Endodermal cell (in vitro differentiated cells): ENCODE data around the gene RAB15. TPM values are rescaled to one million over a fixed set of nuclear protein-coding genes. Genes with fewer than 3 reads are reported as not detected.

Experiments used
- DNase-seq: peaks from one replicate; pipeline ENCODE4 v3.0.0-alpha.2; 2017
- H3K27ac ChIP-seq: 2 replicates; pipeline ENCODE4 v1.5.1; 2013; ENCODE audit warnings: mild to moderate bottlenecking, low read depth, low read length, moderate library complexity
- H3K27me3 ChIP-seq: 2 replicates; pipeline ENCODE4 v1.6.1; 2013; ENCODE audit warnings: mild to moderate bottlenecking, low read length, moderate library complexity; ENCODE audit not compliant: insufficient read depth, control insufficient read depth, poor library complexity, severe bottlenecking
- H3K36me3 ChIP-seq: 2 replicates; pipeline ENCODE4 v1.7.0; 2013; ENCODE audit warnings: mild to moderate bottlenecking, low read length, moderate library complexity; ENCODE audit not compliant: control insufficient read depth, insufficient read depth
- H3K4me1 ChIP-seq: one replicate; pipeline ENCODE4 v1.7.0; 2013; ENCODE audit warnings: low read length; ENCODE audit not compliant: control insufficient read depth, insufficient read depth
- H3K4me3 ChIP-seq: 2 replicates; pipeline ENCODE4 v1.5.1; 2013; ENCODE audit warnings: mild to moderate bottlenecking, low read length, moderate library complexity
- H3K9ac ChIP-seq: 2 replicates; pipeline ENCODE4 v1.6.1; 2013; ENCODE audit warnings: mild to moderate bottlenecking, low read length, moderate library complexity; ENCODE audit not compliant: poor library complexity, severe bottlenecking; ENCODE audit errors: extremely low read depth
- H3K9me3 ChIP-seq: 2 replicates; pipeline ENCODE4 v1.6.1; 2013; ENCODE audit warnings: mild to moderate bottlenecking, low read length, moderate library complexity; ENCODE audit not compliant: control insufficient read depth
- H3K27ac Mint-ChIP-seq: 2 replicates; pipeline ENCODE4 v1.8.0; 2020; ENCODE audit warnings: mixed read lengths
- H3K27me3 Mint-ChIP-seq: 2 replicates; pipeline ENCODE4 v1.8.0; 2021; ENCODE audit warnings: mild to moderate bottlenecking, mixed read lengths; ENCODE audit not compliant: insufficient read depth
- H3K36me3 Mint-ChIP-seq: 2 replicates; pipeline ENCODE4 v1.8.0; 2020; ENCODE audit warnings: low read depth, mixed read lengths
- H3K4me1 Mint-ChIP-seq: 2 replicates; pipeline ENCODE4 v1.8.0; 2020; ENCODE audit warnings: mixed read lengths
- H3K4me3 Mint-ChIP-seq: 2 replicates; pipeline ENCODE4 v1.8.0; 2020; ENCODE audit warnings: mild to moderate bottlenecking, moderate library complexity, mixed read lengths
- H3K9me3 Mint-ChIP-seq: 2 replicates; pipeline ENCODE4 v1.8.0; 2020; ENCODE audit warnings: mild to moderate bottlenecking, mixed read lengths
- WGBS, 2 experiments: methylation state at CpG; one replicate each; pipeline versions ENCODE4 v1.1.5 to v1.1.7; 2013; ENCODE audit warnings: missing lambda C conversion rate in 2 of 2, mixed read lengths in 1 of 2; ENCODE audit not compliant: insufficient coverage in 1 of 2, insufficient read length in 1 of 2; 5-methylcytosine and 5-hydroxymethylcytosine counted together
- total RNA-seq, 2 donors: library from RNA; stranded (reverse); fragmentation: NEBNext Ultra II Directional in 1 of 2; extraction: Animal tissue kit (Norgen Biotek cat#: 25700) in 1 of 2; gene quantifications; 2 replicates in 1 of 2; 3 replicates in 1 of 2; pipeline ENCODE4 v1.2.1, GENCODE V29; 2021
- TF ChIP-seq, protein P1 (sequence below): fragments of 200-600 bp; sonication (generic); conservative IDR thresholded peaks from 2 replicates; pipeline ENCODE4 v1.5.0; 2021; ENCODE audit warnings: antibody characterized with exemption, mild to moderate bottlenecking

RAB15 gene
- total RNA-seq, 2 donors from 2014 or later: 48.7 to 77.2 TPM

DNA sequence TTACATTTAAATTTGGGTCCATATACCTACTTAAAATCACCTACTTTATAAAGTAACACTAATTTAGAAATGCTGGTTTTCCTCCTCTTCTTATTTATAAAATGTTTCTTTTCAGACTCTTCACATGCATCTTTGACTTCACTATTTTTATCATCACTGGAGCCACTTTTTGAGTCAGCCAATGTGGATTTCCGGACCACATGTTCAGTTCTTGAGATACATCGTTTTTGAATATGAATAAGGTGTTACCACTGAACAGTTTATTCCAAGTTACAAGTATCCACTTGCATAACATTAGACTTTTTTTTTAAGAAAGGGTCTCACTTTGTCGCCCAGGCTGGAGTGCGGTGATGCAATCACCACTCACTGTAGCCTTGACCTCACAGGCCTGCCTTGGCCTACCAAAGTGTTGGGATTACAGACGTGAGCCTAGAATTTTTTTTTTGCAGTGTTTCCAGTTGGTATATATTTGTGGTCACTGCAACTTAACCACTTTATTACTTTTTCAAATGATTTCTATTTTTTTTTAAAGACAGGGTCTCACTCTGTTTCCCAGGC is 20.3 kb upstream of the RAB15 start:
- Histone ChIP-seq H3K36me3 (no peaks in the 10 kb centered on the region), H3K4me3 (no peak overlapping the region), H3K4me1 (no peaks in the 10 kb centered on the region), H3K9ac (no peak overlapping the region), H3K27ac (no peak overlapping the region), H3K9me3 (no peaks in the 10 kb centered on the region), H3K27me3 (no peaks in the 10 kb centered on the region)
- TF ChIP-seq, protein P1, sequence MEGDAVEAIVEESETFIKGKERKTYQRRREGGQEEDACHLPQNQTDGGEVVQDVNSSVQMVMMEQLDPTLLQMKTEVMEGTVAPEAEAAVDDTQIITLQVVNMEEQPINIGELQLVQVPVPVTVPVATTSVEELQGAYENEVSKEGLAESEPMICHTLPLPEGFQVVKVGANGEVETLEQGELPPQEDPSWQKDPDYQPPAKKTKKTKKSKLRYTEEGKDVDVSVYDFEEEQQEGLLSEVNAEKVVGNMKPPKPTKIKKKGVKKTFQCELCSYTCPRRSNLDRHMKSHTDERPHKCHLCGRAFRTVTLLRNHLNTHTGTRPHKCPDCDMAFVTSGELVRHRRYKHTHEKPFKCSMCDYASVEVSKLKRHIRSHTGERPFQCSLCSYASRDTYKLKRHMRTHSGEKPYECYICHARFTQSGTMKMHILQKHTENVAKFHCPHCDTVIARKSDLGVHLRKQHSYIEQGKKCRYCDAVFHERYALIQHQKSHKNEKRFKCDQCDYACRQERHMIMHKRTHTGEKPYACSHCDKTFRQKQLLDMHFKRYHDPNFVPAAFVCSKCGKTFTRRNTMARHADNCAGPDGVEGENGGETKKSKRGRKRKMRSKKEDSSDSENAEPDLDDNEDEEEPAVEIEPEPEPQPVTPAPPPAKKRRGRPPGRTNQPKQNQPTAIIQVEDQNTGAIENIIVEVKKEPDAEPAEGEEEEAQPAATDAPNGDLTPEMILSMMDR: no peak
- DNase-seq: no peak
- Mint-ChIP-seq H3K36me3 (peaks cover 2% of the 10 kb centered on the region), H3K4me3 (no peak overlapping the region), H3K9me3 (no peaks in the 10 kb centered on the region), H3K27ac (no peak overlapping the region), H3K4me1 (peaks cover 3% of the 10 kb centered on the region), H3K27me3 (no peaks in the 10 kb centered on the region)
- 94 to 97% methylated on average over 4 to 5 of the region's 5 CpGs for WGBS, 2 experiments

DNA sequence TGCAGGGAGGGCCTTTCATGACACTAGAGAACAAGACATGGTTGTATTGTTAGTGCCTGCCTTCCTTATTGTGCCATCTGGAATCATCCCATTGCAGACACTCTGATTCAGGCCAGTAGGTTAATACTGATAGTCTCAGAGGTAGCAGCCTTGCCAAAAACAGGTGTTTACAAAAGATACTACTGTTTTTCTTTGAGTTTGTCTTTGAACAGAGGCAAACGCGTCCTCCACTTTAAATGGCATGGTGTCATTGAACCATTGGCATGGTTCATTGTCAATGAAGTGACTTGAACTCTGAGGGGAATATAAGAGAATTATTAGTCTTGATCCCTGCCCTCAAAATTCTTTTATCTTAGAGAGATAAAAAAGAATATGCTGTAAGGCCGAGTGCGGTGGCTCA is 18.8 kb upstream of the RAB15 start:
- Histone ChIP-seq H3K9me3 (no peaks in the 10 kb centered on the region), H3K27me3 (peaks cover 5% of the 10 kb centered on the region), H3K4me1 (no peaks in the 10 kb centered on the region), H3K9ac (no peak overlapping the region), H3K4me3 (no peak overlapping the region), H3K36me3 (no peaks in the 10 kb centered on the region), H3K27ac (no peak overlapping the region)
- H3K27me3 Mint-ChIP-seq: peaks cover 6% of the 10 kb centered on the region
- H3K27ac Mint-ChIP-seq: no peak overlapping the region
- DNase-seq: no peak
- no peaks in the 10 kb centered on the region for H3K36me3 Mint-ChIP-seq
- WGBS, 2 experiments: 94 to 100% methylated on average over 2 to 4 of the region's 4 CpGs
- no peak overlapping the region for H3K4me3 Mint-ChIP-seq
- TF ChIP-seq, protein P1: no peak
- no peaks in the 10 kb centered on the region for H3K9me3 Mint-ChIP-seq
- peaks cover 7% of the 10 kb centered on the region for H3K4me1 Mint-ChIP-seq

GRCh38 chr14:64990296-64990695 is 18.2 kb upstream of the RAB15 start:
- no peak for DNase-seq
- H3K4me3 Mint-ChIP-seq: no peak overlapping the region
- no peak overlapping the region for H3K4me3 ChIP-seq
- no peak overlapping the region for H3K9ac ChIP-seq
- no peaks in the 10 kb centered on the region for H3K9me3 ChIP-seq
- 89 to 91% methylated on average over 1 to 3 of the region's 3 CpGs for WGBS, 2 experiments
- H3K36me3 ChIP-seq: no peaks in the 10 kb centered on the region
- TF ChIP-seq, protein P1: no peak
- no peaks in the 10 kb centered on the region for H3K4me1 ChIP-seq
- no peaks in the 10 kb centered on the region for H3K9me3 Mint-ChIP-seq
- H3K4me1 Mint-ChIP-seq: peaks cover 7% of the 10 kb centered on the region
- H3K27me3 ChIP-seq: peaks cover 11% of the 10 kb centered on the region
- H3K27ac Mint-ChIP-seq: no peak overlapping the region
- no peaks in the 10 kb centered on the region for H3K36me3 Mint-ChIP-seq
- peaks cover 13% of the 10 kb centered on the region for H3K27me3 Mint-ChIP-seq
- no peak overlapping the region for H3K27ac ChIP-seq
